ENCODE results near the gene CDK15. TPM values are rescaled to one million over a fixed set of nuclear protein-coding genes. Genes with fewer than 3 reads are reported as not detected.
A peak's percentile ranks its signal among the peaks of the same experiment; 100 is the strongest.
"Not testable (repeated sequence)": the region's sequence is repeated elsewhere in the genome, so short reads cannot be mapped to it uniquely, and the experiment has no call there.

CDK15 gene
- under 1 TPM; 0.50 to 0.55 TPM for total RNA-seq
- under 1 TPM; 0.22 to 0.30 TPM for polyA plus RNA-seq (ENCODE audit: insufficient read length in 2 of 2)
- long read RNA-seq, donor 1 = 0 reads
- long read RNA-seq, donor 2 = 0 reads
- long read RNA-seq, donor 3 = 0 reads
- long read RNA-seq, donor 4 = 0 reads

- peak in 1 of 6 donors; percentile 18 for DNase-seq (ENCODE audit: low read depth in 4 of 6, low spot score in 6 of 6)
- peaks cover 6% of the 10 kb centered on the region for H3K4me1 ChIP-seq (ENCODE audit: control insufficient read depth, insufficient read depth, low read length)
- WGBS (ENCODE audit: insufficient coverage) = 29% methylated on average over 6 of the region's 10 CpGs
- no peaks in the 10 kb centered on the region for H3K9me3 ChIP-seq (ENCODE audit: control insufficient read depth, insufficient read depth, low read length)
- no peaks in the 10 kb centered on the region for H3K27me3 ChIP-seq (ENCODE audit: control insufficient read depth, insufficient read depth, low read length)
- peak within 1 kb of the TSS; percentile 35 for H3K27ac ChIP-seq (ENCODE audit: low read depth, low read length)
- H3K36me3 ChIP-seq (ENCODE audit: control insufficient read depth, insufficient read depth, low read length) = no peaks in the 10 kb centered on the region
- no peak within 1 kb of the TSS for H3K4me3 ChIP-seq (ENCODE audit: low read depth, low read length)
Observed at GRCh38 chr2:201806442-201807170, at the start of gene CDK15. CDK15 (plus strand) TSS chr2:201806537; CDS start chr2:201806665, 128 bp downstream.

- no peak overlapping the region for H3K4me3 ChIP-seq (ENCODE audit: low read depth, low read length)
- no CpG with 5 or more reads among the region's 1 CpG for WGBS (ENCODE audit: insufficient coverage)
- H3K9me3 ChIP-seq (ENCODE audit: control insufficient read depth, insufficient read depth, low read length) = no peaks in the 10 kb centered on the region
- no peaks in the 10 kb centered on the region for H3K27me3 ChIP-seq (ENCODE audit: control insufficient read depth, insufficient read depth, low read length)
- no peak overlapping the region for H3K27ac ChIP-seq (ENCODE audit: low read depth, low read length)
- H3K4me1 ChIP-seq (ENCODE audit: control insufficient read depth, insufficient read depth, low read length) = no peaks in the 10 kb centered on the region
- DNase-seq (ENCODE audit: low read depth in 4 of 6, low spot score in 6 of 6) = no peak
- H3K36me3 ChIP-seq (ENCODE audit: control insufficient read depth, insufficient read depth, low read length) = peaks cover 24% of the 10 kb centered on the region
Observed at GRCh38 chr2:201758234-201758633, 48.1 kb upstream of the CDK15 start.

GRCh38 chr2:201758873-201759272 lies 47.5 kb upstream of the CDK15 start:
- H3K27me3 ChIP-seq (ENCODE audit: control insufficient read depth, insufficient read depth, low read length) = no peaks in the 10 kb centered on the region
- no peaks in the 10 kb centered on the region for H3K4me1 ChIP-seq (ENCODE audit: control insufficient read depth, insufficient read depth, low read length)
- H3K27ac ChIP-seq (ENCODE audit: low read depth, low read length) = no peak overlapping the region
- WGBS (ENCODE audit: insufficient coverage) = no CpG with 5 or more reads among the region's 3 CpGs
- no peak overlapping the region for H3K4me3 ChIP-seq (ENCODE audit: low read depth, low read length)
- no peak for DNase-seq (ENCODE audit: low read depth in 4 of 6, low spot score in 6 of 6)
- no peaks in the 10 kb centered on the region for H3K9me3 ChIP-seq (ENCODE audit: control insufficient read depth, insufficient read depth, low read length)
- H3K36me3 ChIP-seq (ENCODE audit: control insufficient read depth, insufficient read depth, low read length) = peaks cover 24% of the 10 kb centered on the region

- no peaks in the 10 kb centered on the region for H3K9me3 ChIP-seq (ENCODE audit: control insufficient read depth, insufficient read depth, low read length)
- H3K4me1 ChIP-seq (ENCODE audit: control insufficient read depth, insufficient read depth, low read length) = no peaks in the 10 kb centered on the region
- H3K36me3 ChIP-seq (ENCODE audit: control insufficient read depth, insufficient read depth, low read length) = peaks cover 21% of the 10 kb centered on the region
- H3K4me3 ChIP-seq (ENCODE audit: low read depth, low read length) = no peak overlapping the region
- no peak for DNase-seq (ENCODE audit: low read depth in 4 of 6, low spot score in 6 of 6)
- no CpG with 5 or more reads among the region's 1 CpG for WGBS (ENCODE audit: insufficient coverage)
- no peak overlapping the region for H3K27ac ChIP-seq (ENCODE audit: low read depth, low read length)
- H3K27me3 ChIP-seq (ENCODE audit: control insufficient read depth, insufficient read depth, low read length) = no peaks in the 10 kb centered on the region
Observed at GRCh38 chr2:201759567-201759966, 46.8 kb upstream of the CDK15 start.

- H3K4me3 ChIP-seq (ENCODE audit: low read depth, low read length) = no peak overlapping the region
- no peaks in the 10 kb centered on the region for H3K9me3 ChIP-seq (ENCODE audit: control insufficient read depth, insufficient read depth, low read length)
- H3K27ac ChIP-seq (ENCODE audit: low read depth, low read length) = no peak overlapping the region
- 90% methylated on average over 4 of the region's 4 CpGs for WGBS (ENCODE audit: insufficient coverage)
- no peaks in the 10 kb centered on the region for H3K4me1 ChIP-seq (ENCODE audit: control insufficient read depth, insufficient read depth, low read length)
- no peaks in the 10 kb centered on the region for H3K27me3 ChIP-seq (ENCODE audit: control insufficient read depth, insufficient read depth, low read length)
- peaks cover 21% of the 10 kb centered on the region for H3K36me3 ChIP-seq (ENCODE audit: control insufficient read depth, insufficient read depth, low read length)
- no peak for DNase-seq (ENCODE audit: low read depth in 4 of 6, low spot score in 6 of 6)
Observed at GRCh38 chr2:201761101-201761500, 45.2 kb upstream of the CDK15 start.

- H3K27me3 ChIP-seq (ENCODE audit: control insufficient read depth, insufficient read depth, low read length); H3K4me1 ChIP-seq (ENCODE audit: control insufficient read depth, insufficient read depth, low read length); H3K4me3 ChIP-seq (ENCODE audit: low read depth, low read length); H3K9me3 ChIP-seq (ENCODE audit: control insufficient read depth, insufficient read depth, low read length); H3K27ac ChIP-seq (ENCODE audit: low read depth, low read length); DNase-seq (ENCODE audit: low read depth in 4 of 6, low spot score in 6 of 6): not testable (repeated sequence)
- peaks cover 23% of the 10 kb centered on the region for H3K36me3 ChIP-seq (ENCODE audit: control insufficient read depth, insufficient read depth, low read length)
- 100% methylated on average over 1 of the region's 7 CpGs for WGBS (ENCODE audit: insufficient coverage)
Observed at GRCh38 chr2:201764469-201764868, 41.9 kb upstream of the CDK15 start.

- Histone ChIP-seq H3K27ac (ENCODE audit: low read depth, low read length) (no peak overlapping the region), H3K9me3 (ENCODE audit: control insufficient read depth, insufficient read depth, low read length) (no peaks in the 10 kb centered on the region), H3K4me3 (ENCODE audit: low read depth, low read length) (no peak overlapping the region), H3K4me1 (ENCODE audit: control insufficient read depth, insufficient read depth, low read length) (no peaks in the 10 kb centered on the region), H3K36me3 (ENCODE audit: control insufficient read depth, insufficient read depth, low read length) (peaks cover 20% of the 10 kb centered on the region), H3K27me3 (ENCODE audit: control insufficient read depth, insufficient read depth, low read length) (no peaks in the 10 kb centered on the region)
- DNase-seq (ENCODE audit: low read depth in 4 of 6, low spot score in 6 of 6) = no peak
Observed at GRCh38 chr2:201765799-201766198, 40.5 kb upstream of the CDK15 start.

- H3K27ac ChIP-seq (ENCODE audit: low read depth, low read length) = peak overlapping the region; percentile 41
- peak overlapping the region; percentile 10 for H3K4me3 ChIP-seq (ENCODE audit: low read depth, low read length)
- no peaks in the 10 kb centered on the region for H3K4me1 ChIP-seq (ENCODE audit: control insufficient read depth, insufficient read depth, low read length)
- no peaks in the 10 kb centered on the region for H3K27me3 ChIP-seq (ENCODE audit: control insufficient read depth, insufficient read depth, low read length)
- DNase-seq (ENCODE audit: low read depth in 4 of 6, low spot score in 6 of 6) = no peak
- H3K36me3 ChIP-seq (ENCODE audit: control insufficient read depth, insufficient read depth, low read length) = peaks cover 4% of the 10 kb centered on the region
- no peaks in the 10 kb centered on the region for H3K9me3 ChIP-seq (ENCODE audit: control insufficient read depth, insufficient read depth, low read length)
- WGBS (ENCODE audit: insufficient coverage) = no CpG with 5 or more reads among the region's 1 CpG
Observed at GRCh38 chr2:201768918-201769317, 37.4 kb upstream of the CDK15 start.

- Histone ChIP-seq H3K27ac (ENCODE audit: low read depth, low read length) (peak overlapping the region; percentile 27), H3K4me3 (ENCODE audit: low read depth, low read length) (no peak overlapping the region)
- peak in 1 of 6 donors; percentile 54 for DNase-seq (ENCODE audit: low read depth in 4 of 6, low spot score in 6 of 6)
Observed at GRCh38 chr2:201769666-201770373, 36.5 kb upstream of the CDK15 start.

GRCh38 chr2:201773990-201774389 lies 32.3 kb upstream of the CDK15 start:
- Histone ChIP-seq H3K9me3 (ENCODE audit: control insufficient read depth, insufficient read depth, low read length) (no peaks in the 10 kb centered on the region), H3K36me3 (ENCODE audit: control insufficient read depth, insufficient read depth, low read length) (no peaks in the 10 kb centered on the region), H3K27me3 (ENCODE audit: control insufficient read depth, insufficient read depth, low read length) (no peaks in the 10 kb centered on the region), H3K4me1 (ENCODE audit: control insufficient read depth, insufficient read depth, low read length) (no peaks in the 10 kb centered on the region), H3K4me3 (ENCODE audit: low read depth, low read length) (no peak overlapping the region), H3K27ac (ENCODE audit: low read depth, low read length) (no peak overlapping the region)
- WGBS (ENCODE audit: insufficient coverage) = no CpG with 5 or more reads among the region's 1 CpG
- no peak for DNase-seq (ENCODE audit: low read depth in 4 of 6, low spot score in 6 of 6)

More at GRCh38 chr2:201769666-201770373, 36.5 kb upstream of the CDK15 start:
- no peaks in the 10 kb centered on the region for H3K27me3 ChIP-seq (ENCODE audit: control insufficient read depth, insufficient read depth, low read length)
- no peaks in the 10 kb centered on the region for H3K4me1 ChIP-seq (ENCODE audit: control insufficient read depth, insufficient read depth, low read length)
- no peaks in the 10 kb centered on the region for H3K9me3 ChIP-seq (ENCODE audit: control insufficient read depth, insufficient read depth, low read length)
- WGBS (ENCODE audit: insufficient coverage) = no CpG with 5 or more reads among the region's 4 CpGs
- peaks cover 4% of the 10 kb centered on the region for H3K36me3 ChIP-seq (ENCODE audit: control insufficient read depth, insufficient read depth, low read length)

Data from spinal cord (tissue), 10 donors.